ENCODE data around the gene RIPPLY3.
"Not testable (repeated sequence)": the region's sequence is repeated elsewhere in the genome, so short reads cannot be mapped to it uniquely, and the experiment has no call there.

Gene RIPPLY3

DNA sequence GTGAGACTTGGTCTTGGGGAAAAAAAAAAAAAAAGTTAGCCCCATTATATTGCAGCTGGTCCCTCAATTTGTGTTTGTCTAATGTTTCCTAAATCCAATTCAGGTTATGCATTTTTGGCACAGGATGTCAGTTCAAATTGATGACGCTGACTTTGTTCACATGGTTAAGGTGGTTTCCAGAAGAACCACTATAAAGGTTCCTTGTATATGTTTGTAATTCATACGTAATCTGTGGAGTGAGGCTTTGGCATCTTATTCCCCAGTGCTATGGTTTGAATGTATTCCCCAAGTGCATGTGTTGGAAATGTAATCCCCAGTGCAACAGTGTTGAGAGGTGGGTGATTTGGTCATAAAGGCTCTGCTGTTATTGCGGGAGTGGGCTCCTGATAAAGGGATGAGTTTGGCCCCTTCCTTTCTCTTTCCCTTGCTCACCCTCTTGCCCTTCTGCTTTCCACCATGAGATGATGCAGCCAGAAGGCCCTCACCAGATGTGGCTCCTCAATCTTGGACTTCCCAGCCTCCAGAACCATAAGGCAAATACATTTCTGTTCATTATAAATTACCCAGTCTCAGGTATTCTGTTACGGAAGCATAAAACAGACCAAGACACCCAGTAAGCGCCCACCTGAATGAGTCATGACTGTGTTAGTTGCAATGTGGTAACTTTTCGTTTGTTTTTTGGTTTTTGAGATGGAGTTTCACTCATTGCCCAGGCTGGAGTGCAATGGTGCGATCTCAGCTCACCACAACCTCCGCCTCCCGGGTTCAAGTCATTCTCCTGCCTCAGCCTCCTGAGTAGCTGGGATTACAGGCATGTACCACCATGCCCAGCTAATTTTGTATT is 20.5 kb upstream of the RIPPLY3 start:
- Histone ChIP-seq H3K4me1 (ENCODE audit: insufficient read depth, low read length) (peaks cover 17% of the 10 kb centered on the region), H2AFZ (ENCODE audit: low read depth, low read length) (no peak overlapping the region), H3K4me3 (ENCODE audit: low read depth in 1 of 2, low read length in 2 of 2) (no peak overlapping the region), H3K9me3 (ENCODE audit: insufficient read depth, low read length, severe bottlenecking) (no peaks in the 10 kb centered on the region), H4K20me1 (ENCODE audit: insufficient read depth, low read length) (no peaks in the 10 kb centered on the region), H3K27ac (ENCODE audit: low read length) (no peak overlapping the region), H3K9ac (ENCODE audit: low read depth, low read length) (no peak overlapping the region), H3K27me3 (ENCODE audit: insufficient read depth, low read length, poor library complexity) (no peaks in the 10 kb centered on the region), H3K36me3 (ENCODE audit: insufficient read depth, low read length) (no peaks in the 10 kb centered on the region), H3K4me2 (ENCODE audit: insufficient read depth, low read length) (no peak overlapping the region), H3K79me2 (ENCODE audit: insufficient read depth, low read length) (no peaks in the 10 kb centered on the region; the same call in 1 of the 2 replicates)
- no peak for TF ChIP-seq EZH2 (IDR thresholded peaks at IDR 0.05; ENCODE audit: borderline replicate concordance, low read depth, low read length, severe bottlenecking)
- TF ChIP-seq, protein P1, sequence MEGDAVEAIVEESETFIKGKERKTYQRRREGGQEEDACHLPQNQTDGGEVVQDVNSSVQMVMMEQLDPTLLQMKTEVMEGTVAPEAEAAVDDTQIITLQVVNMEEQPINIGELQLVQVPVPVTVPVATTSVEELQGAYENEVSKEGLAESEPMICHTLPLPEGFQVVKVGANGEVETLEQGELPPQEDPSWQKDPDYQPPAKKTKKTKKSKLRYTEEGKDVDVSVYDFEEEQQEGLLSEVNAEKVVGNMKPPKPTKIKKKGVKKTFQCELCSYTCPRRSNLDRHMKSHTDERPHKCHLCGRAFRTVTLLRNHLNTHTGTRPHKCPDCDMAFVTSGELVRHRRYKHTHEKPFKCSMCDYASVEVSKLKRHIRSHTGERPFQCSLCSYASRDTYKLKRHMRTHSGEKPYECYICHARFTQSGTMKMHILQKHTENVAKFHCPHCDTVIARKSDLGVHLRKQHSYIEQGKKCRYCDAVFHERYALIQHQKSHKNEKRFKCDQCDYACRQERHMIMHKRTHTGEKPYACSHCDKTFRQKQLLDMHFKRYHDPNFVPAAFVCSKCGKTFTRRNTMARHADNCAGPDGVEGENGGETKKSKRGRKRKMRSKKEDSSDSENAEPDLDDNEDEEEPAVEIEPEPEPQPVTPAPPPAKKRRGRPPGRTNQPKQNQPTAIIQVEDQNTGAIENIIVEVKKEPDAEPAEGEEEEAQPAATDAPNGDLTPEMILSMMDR (IDR thresholded peaks at IDR 0.05; ENCODE audit: borderline replicate concordance, extremely low read depth, low read length, poor library complexity, severe bottlenecking): no peak
- no peak for DNase-seq
- no peak for ATAC-seq (ENCODE audit: insufficient read depth, low read depth)

DNA sequence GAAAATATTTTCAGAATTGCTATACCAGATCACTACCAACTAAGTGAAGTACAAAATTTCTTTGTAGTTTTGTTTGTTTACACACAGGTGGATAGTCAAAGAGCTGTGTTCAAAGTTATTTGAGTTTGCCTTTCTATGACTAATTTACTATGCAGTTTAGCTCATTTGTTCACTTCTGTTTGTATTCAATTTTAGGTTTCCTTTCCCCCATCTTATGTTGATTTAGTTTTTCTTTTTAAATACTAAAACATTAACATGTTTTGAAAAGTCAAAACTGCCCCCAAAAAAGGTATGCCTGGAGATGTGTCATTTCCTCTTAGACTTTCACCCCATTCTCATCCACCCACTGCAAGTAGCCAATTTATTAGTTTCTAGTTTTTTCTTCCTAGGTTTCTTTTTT is 18.7 kb upstream of the RIPPLY3 start:
- Histone ChIP-seq H3K4me1 (ENCODE audit: insufficient read depth, low read length) (peaks cover 17% of the 10 kb centered on the region), H3K27me3 (ENCODE audit: insufficient read depth, low read length, poor library complexity) (no peaks in the 10 kb centered on the region), H3K9ac (ENCODE audit: low read depth, low read length) (no peak overlapping the region), H3K4me2 (ENCODE audit: insufficient read depth, low read length) (no peak overlapping the region), H3K9me3 (ENCODE audit: insufficient read depth, low read length, severe bottlenecking) (no peaks in the 10 kb centered on the region), H3K79me2 (ENCODE audit: insufficient read depth, low read length) (no peaks in the 10 kb centered on the region; the same call in 1 of the 2 replicates), H4K20me1 (ENCODE audit: insufficient read depth, low read length) (no peaks in the 10 kb centered on the region), H3K27ac (ENCODE audit: low read length) (no peak overlapping the region), H3K4me3 (ENCODE audit: low read depth in 1 of 2, low read length in 2 of 2) (no peak overlapping the region), H2AFZ (ENCODE audit: low read depth, low read length) (peak overlapping the region; percentile 52; the same call in 1 of the 2 replicates), H3K36me3 (ENCODE audit: insufficient read depth, low read length) (no peaks in the 10 kb centered on the region)
- TF ChIP-seq, protein P1 (IDR thresholded peaks at IDR 0.05; ENCODE audit: borderline replicate concordance, extremely low read depth, low read length, poor library complexity, severe bottlenecking): no peak
- TF ChIP-seq EZH2 (IDR thresholded peaks at IDR 0.05; ENCODE audit: borderline replicate concordance, low read depth, low read length, severe bottlenecking): no peak
- ATAC-seq (ENCODE audit: insufficient read depth, low read depth): no peak
- DNase-seq: no peak

DNA sequence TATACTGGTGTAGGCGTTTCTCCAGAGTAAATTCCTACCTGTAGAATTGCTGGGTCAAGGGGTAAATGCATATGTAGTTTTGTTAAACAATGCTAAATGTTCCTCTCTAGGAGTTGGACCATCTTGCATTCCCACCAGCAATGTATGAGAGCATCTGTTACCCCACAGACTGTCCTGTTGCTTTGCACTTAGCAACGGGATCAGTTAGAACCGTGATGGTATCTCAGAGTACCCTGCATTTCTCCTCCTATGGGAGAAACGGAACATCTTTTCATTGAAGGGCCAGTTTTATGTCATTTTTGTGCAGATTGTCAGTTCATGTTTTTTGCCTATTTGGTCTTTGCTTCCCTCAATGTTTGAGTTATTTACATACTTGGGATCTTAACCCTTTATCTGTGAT is 18.0 kb upstream of the RIPPLY3 start:
- Histone ChIP-seq H3K36me3 (ENCODE audit: insufficient read depth, low read length) (no peaks in the 10 kb centered on the region), H3K27ac (ENCODE audit: low read length) (no peak overlapping the region), H2AFZ (ENCODE audit: low read depth, low read length) (no peak overlapping the region), H3K4me2 (ENCODE audit: insufficient read depth, low read length) (peak overlapping the region; percentile 21; the same call in 1 of the 2 replicates), H4K20me1 (ENCODE audit: insufficient read depth, low read length) (no peaks in the 10 kb centered on the region), H3K9ac (ENCODE audit: low read depth, low read length) (no peak overlapping the region), H3K27me3 (ENCODE audit: insufficient read depth, low read length, poor library complexity) (no peaks in the 10 kb centered on the region), H3K79me2 (ENCODE audit: insufficient read depth, low read length) (no peaks in the 10 kb centered on the region; the same call in 1 of the 2 replicates), H3K9me3 (ENCODE audit: insufficient read depth, low read length, severe bottlenecking) (no peaks in the 10 kb centered on the region), H3K4me3 (ENCODE audit: low read depth in 1 of 2, low read length in 2 of 2) (no peak overlapping the region), H3K4me1 (ENCODE audit: insufficient read depth, low read length) (peaks cover 17% of the 10 kb centered on the region)
- ATAC-seq (ENCODE audit: insufficient read depth, low read depth): no peak
- DNase-seq: no peak
- TF ChIP-seq, protein P1 (IDR thresholded peaks at IDR 0.05; ENCODE audit: borderline replicate concordance, extremely low read depth, low read length, poor library complexity, severe bottlenecking): no peak
- no peak for TF ChIP-seq EZH2 (IDR thresholded peaks at IDR 0.05; ENCODE audit: borderline replicate concordance, low read depth, low read length, severe bottlenecking)

DNA sequence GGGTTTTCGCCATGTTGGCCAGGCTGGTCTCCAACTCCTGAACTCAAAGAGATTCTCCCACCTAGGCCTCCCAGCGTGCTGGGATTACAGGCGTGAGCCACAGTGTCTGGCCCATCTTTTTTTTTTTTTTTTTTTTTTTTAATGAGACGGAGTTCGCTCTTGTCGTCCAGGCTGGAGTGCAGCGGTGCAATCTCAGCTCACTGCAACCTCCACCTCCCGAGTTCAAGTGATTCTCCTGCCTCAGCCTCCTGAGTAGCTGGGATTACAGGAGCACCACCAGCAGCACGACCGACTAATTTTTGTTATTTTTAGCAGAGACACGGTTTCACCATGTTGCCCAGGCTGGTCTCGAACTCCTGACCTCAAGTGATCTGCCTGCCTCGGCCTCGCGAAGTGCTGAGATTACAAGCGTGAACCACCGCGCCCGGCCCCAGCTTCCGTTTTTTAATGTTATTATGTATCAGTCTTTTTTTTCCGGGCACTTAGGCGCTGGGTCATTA is 17.3 kb upstream of the RIPPLY3 start:
- H3K9me3 ChIP-seq (ENCODE audit: insufficient read depth, low read length, severe bottlenecking); H3K36me3 ChIP-seq (ENCODE audit: insufficient read depth, low read length); ATAC-seq (ENCODE audit: insufficient read depth, low read depth); H3K27me3 ChIP-seq (ENCODE audit: insufficient read depth, low read length, poor library complexity); H4K20me1 ChIP-seq (ENCODE audit: insufficient read depth, low read length); H3K79me2 ChIP-seq (ENCODE audit: insufficient read depth, low read length); DNase-seq: not testable (repeated sequence)
- Histone ChIP-seq H3K4me2 (ENCODE audit: insufficient read depth, low read length) (peak overlapping the region; percentile 92), H3K4me1 (ENCODE audit: insufficient read depth, low read length) (peaks cover 17% of the 10 kb centered on the region), H2AFZ (ENCODE audit: low read depth, low read length) (peak overlapping the region; percentile 100), H3K27ac (ENCODE audit: low read length) (peak overlapping the region; percentile 86), H3K9ac (ENCODE audit: low read depth, low read length) (peak overlapping the region; percentile 82), H3K4me3 (ENCODE audit: low read depth in 1 of 2, low read length in 2 of 2) (peak overlapping the region; percentile 45 to 66)

Data from DND-41 (cell line).